Fibroblast of the conjunctiva (primary cell): ENCODE measurements around the gene DEFB123.
"Not testable (repeated sequence)": the region's sequence is repeated elsewhere in the genome, so short reads cannot be mapped to it uniquely, and the experiment has no call there.

Source experiments
- DNase-seq: peaks from one replicate; pipeline ENCODE4 v3.0.0-alpha.2; 2010; ENCODE audit warnings: low read depth

DEFB123 gene

GRCh38 chr20:31440012-31440659 lies at the start of gene DEFB123:
DEFB123 (plus strand) TSS chr20:31440632; CDS start chr20:31440699, 67 bp downstream.
- DNase-seq, result no peak

GRCh38 chr20:31392836-31393235 lies 47.6 kb upstream of the DEFB123 start:
- no peak for DNase-seq

- DNase-seq, result no peak
Observed at GRCh38 chr20:31394900-31395299, 45.5 kb upstream of the DEFB123 start.

GRCh38 chr20:31403886-31404285 lies 36.5 kb upstream of the DEFB123 start:
- no peak for DNase-seq

- no peak for DNase-seq
Observed at GRCh38 chr20:31406115-31406514, 34.3 kb upstream of the DEFB123 start, which contains the start of gene DEFB121. DEFB121 (minus strand) TSS chr20:31406215; CDS start chr20:31406152, 63 bp downstream.

GRCh38 chr20:31410011-31410410 lies 30.4 kb upstream of the DEFB123 start:
- no peak for DNase-seq

- DNase-seq, result no peak
Observed at GRCh38 chr20:31414381-31414780, 26.1 kb upstream of the DEFB123 start.

GRCh38 chr20:31415653-31416052 lies 24.8 kb upstream of the DEFB123 start:
- no peak for DNase-seq

GRCh38 chr20:31418307-31418706 lies 22.1 kb upstream of the DEFB123 start:
- no peak for DNase-seq

GRCh38 chr20:31425797-31426196 lies 14.6 kb upstream of the DEFB123 start:
- no peak for DNase-seq

GRCh38 chr20:31426891-31427551 lies 13.4 kb upstream of the DEFB123 start:
- DNase-seq, result not testable (repeated sequence)

- DNase-seq, result not testable (repeated sequence)
Observed at GRCh38 chr20:31427576-31427975, 12.9 kb upstream of the DEFB123 start.

GRCh38 chr20:31430568-31431115 lies 9.8 kb upstream of the DEFB123 start:
- no peak for DNase-seq

GRCh38 chr20:31446084-31446819 lies 5.8 kb downstream of the DEFB123 start:
- no peak for DNase-seq

- DNase-seq, result no peak
Observed at GRCh38 chr20:31449511-31450414, 9.3 kb downstream of the DEFB123 start.

GRCh38 chr20:31452575-31452974 lies 12.1 kb downstream of the DEFB123 start:
- DNase-seq, result no peak

- no peak for DNase-seq
Observed at GRCh38 chr20:31454361-31454760, 13.9 kb downstream of the DEFB123 start.

GRCh38 chr20:31470946-31471345 lies 30.5 kb downstream of the DEFB123 start:
- not testable (repeated sequence) for DNase-seq

GRCh38 chr20:31472395-31473330 lies 32.2 kb downstream of the DEFB123 start:
- DNase-seq, result no peak

GRCh38 chr20:31473331-31474096 lies 33.1 kb downstream of the DEFB123 start:
- no peak for DNase-seq
